M059J (cell line): ENCODE measurements around the gene PRCD. TPM values are rescaled to one million over a fixed set of nuclear protein-coding genes. Genes with fewer than 3 reads are reported as not detected.

Experiments used
- DNase-seq: peaks from one replicate; pipeline ENCODE4 v3.0.0-alpha.2; 2012; ENCODE audit warnings: low read depth
- total RNA-seq: library from RNA; depleted of rRNA; stranded (reverse); fragments of >200 nt; shearing (Covaris generic); gene quantifications from 2 replicates; pipeline ENCODE4 v1.2.3, GENCODE V29; 2014

Gene PRCD
- total RNA-seq, 1 experiment from 2014 or later = 1.4 TPM

GRCh38 chr17:76570877-76571471 is 31.1 kb downstream of the PRCD start:
- no peak for DNase-seq

GRCh38 chr17:76572201-76572910 is 32.5 kb downstream of the PRCD start:
- no peak for DNase-seq

- DNase-seq = no peak
These were observed 33.3 kb downstream of the PRCD start for GRCh38 chr17:76573096-76573495.

- DNase-seq = no peak
These were observed 34.3 kb downstream of the PRCD start for GRCh38 chr17:76574166-76574565.

- no peak for DNase-seq
These were observed 35.7 kb downstream of the PRCD start for GRCh38 chr17:76575570-76575969.

- no peak for DNase-seq
These were observed 36.3 kb downstream of the PRCD start for GRCh38 chr17:76576189-76576588.

GRCh38 chr17:76577876-76578275 is 38.0 kb downstream of the PRCD start:
- no peak for DNase-seq

- DNase-seq = no peak
These were observed 38.5 kb downstream of the PRCD start for GRCh38 chr17:76578376-76578775.

- no peak for DNase-seq
These were observed 39.4 kb downstream of the PRCD start for GRCh38 chr17:76579281-76579680.

- DNase-seq = no peak
These were observed 41.7 kb downstream of the PRCD start for GRCh38 chr17:76581515-76581914.

GRCh38 chr17:76582660-76583059 is 42.8 kb downstream of the PRCD start:
- no peak for DNase-seq

GRCh38 chr17:76584427-76585032 is 44.7 kb downstream of the PRCD start:
- DNase-seq = no peak

- DNase-seq = no peak
These were observed 45.3 kb downstream of the PRCD start for GRCh38 chr17:76585033-76585648.

- peak; percentile 75 for DNase-seq
These were observed 46.1 kb downstream of the PRCD start, which contains the start of gene ST6GALNAC2 for GRCh38 chr17:76585649-76586593. TSS of gene ST6GALNAC2 (minus strand) at chr17:76585860. CDS start at chr17:76585808, 52 bp downstream.

GRCh38 chr17:76586741-76587487 is 47.1 kb downstream of the PRCD start:
- DNase-seq = no peak

- DNase-seq = no peak
These were observed 48.3 kb downstream of the PRCD start for GRCh38 chr17:76588182-76588581.

GRCh38 chr17:76593384-76593826 is 53.6 kb downstream of the PRCD start:
- DNase-seq = peak; percentile 77

- no peak for DNase-seq
These were observed 54.1 kb downstream of the PRCD start for GRCh38 chr17:76593959-76594358.

GRCh38 chr17:76594690-76595089 is 54.8 kb downstream of the PRCD start:
- DNase-seq = no peak
